HEK293 (cell line): ENCODE data around the gene NTNG1.

Source experiments
- CTCF ChIA-PET: fragments of 350-600 bp; formaldehyde crosslinking; extraction: SDS; loops from one replicate; lab custom pipeline; 2021; ENCODE audit warnings: antibody characterized with exemption; lab: Yijun Ruan, JAX
- POLR2A ChIA-PET: fragments of 300-600 bp; formaldehyde crosslinking; extraction: SDS; loops from one replicate; lab custom pipeline; 2020; ENCODE audit warnings: antibody characterized with exemption, inconsistent platforms; lab: Yijun Ruan, JAX
- H3K27ac ChIP-seq: fragments of 200-500 bp; sonication (Bioruptor generic); 2 replicates; pipeline ENCODE4 v1.5.1; 2014; ENCODE audit warnings: low read depth, low read length, control low read depth, inconsistent platforms; ENCODE audit errors: extremely low read depth
- H3K36me3 ChIP-seq, 2 experiments: fragments of 200-500 bp in 1 of 2; sonication (Bioruptor generic) in 1 of 2; 1 replicate in 1 of 2; 2 replicates in 1 of 2; pipeline ENCODE4 v1.5.1; 2014 to 2017; ENCODE audit warnings: inconsistent platforms in 2 of 2, low read length in 2 of 2; ENCODE audit not compliant: control insufficient read depth in 2 of 2, insufficient read depth in 1 of 2
- H3K4me1 ChIP-seq: fragments of 200-500 bp; sonication (Bioruptor generic); 2 replicates; pipeline ENCODE4 v1.5.1; 2014; ENCODE audit warnings: mild to moderate bottlenecking, low read length, inconsistent platforms; ENCODE audit not compliant: control insufficient read depth, insufficient read depth
- H3K4me3 ChIP-seq: 2 replicates; pipeline ENCODE4 v1.5.1; 2011; ENCODE audit warnings: low read depth, mild to moderate bottlenecking, control low read depth, low read length, moderate library complexity
- H3K9me3 ChIP-seq: fragments of 200-500 bp; sonication (Bioruptor generic); 2 replicates; pipeline ENCODE4 v1.5.1; 2014; ENCODE audit warnings: low read depth, low read length, inconsistent platforms; ENCODE audit not compliant: control insufficient read depth, insufficient read depth
- IKZF3 ChIP-seq: fragments of 450-650 bp; IDR thresholded peaks from 2 replicates; pipeline ENCODE4 v1.5.0; 2018; ENCODE audit warnings: missing biosample characterization, mild to moderate bottlenecking, missing genetic modification characterization, moderate library complexity
- KLF1 ChIP-seq: fragments of 450-650 bp; formaldehyde crosslinking; IDR thresholded peaks from 2 replicates; pipeline ENCODE4 v1.5.1; 2016; ENCODE audit warnings: missing biosample characterization, missing genetic modification characterization
- KLF16 ChIP-seq: fragments of 450-650 bp; formaldehyde crosslinking; IDR thresholded peaks from 2 replicates; pipeline ENCODE4 v1.5.1; 2017; ENCODE audit warnings: missing biosample characterization, missing genetic modification characterization
- RBAK ChIP-seq: fragments of 450-650 bp; formaldehyde crosslinking; IDR thresholded peaks from 2 replicates; pipeline ENCODE4 v1.5.1; 2016; ENCODE audit warnings: missing biosample characterization, missing genetic modification characterization
- ZNF248 ChIP-seq: fragments of 450-650 bp; formaldehyde crosslinking; IDR thresholded peaks from 2 replicates; pipeline ENCODE4 v1.5.1; 2017; ENCODE audit warnings: missing biosample characterization, missing genetic modification characterization
- ZNF366 ChIP-seq: fragments of 450-650 bp; formaldehyde crosslinking; conservative IDR thresholded peaks from 2 replicates; pipeline ENCODE4 v1.5.1; 2016; ENCODE audit warnings: missing biosample characterization, missing genetic modification characterization
- ZNF521 ChIP-seq: fragments of 450-650 bp; formaldehyde crosslinking; IDR thresholded peaks from 2 replicates; pipeline ENCODE4 v1.5.1; 2017; ENCODE audit warnings: missing biosample characterization, mild to moderate bottlenecking, missing genetic modification characterization
- ZNF624 ChIP-seq: fragments of 450-650 bp; formaldehyde crosslinking; IDR thresholded peaks from 2 replicates; pipeline ENCODE4 v1.5.1; 2017; ENCODE audit warnings: missing biosample characterization, missing genetic modification characterization
- ZNF660 ChIP-seq: fragments of 450-650 bp; IDR thresholded peaks from 2 replicates; pipeline ENCODE4 v1.5.1; 2018; ENCODE audit warnings: missing biosample characterization, mild to moderate bottlenecking, missing genetic modification characterization
- ZNF837 ChIP-seq: fragments of 450-650 bp; formaldehyde crosslinking; IDR thresholded peaks from 2 replicates; pipeline ENCODE4 v1.5.1; 2016; ENCODE audit warnings: missing biosample characterization, missing genetic modification characterization
- ZSCAN30 ChIP-seq: fragments of 450-650 bp; IDR thresholded peaks from 2 replicates; pipeline ENCODE4 v1.5.1; 2018; ENCODE audit warnings: missing biosample characterization, mild to moderate bottlenecking, missing genetic modification characterization, moderate library complexity
- ZXDB ChIP-seq: fragments of 450-650 bp; formaldehyde crosslinking; IDR thresholded peaks from 2 replicates; pipeline ENCODE4 v1.5.1; 2016; ENCODE audit warnings: missing biosample characterization, missing genetic modification characterization
- TF ChIP-seq, protein P1 (sequence below): fragments of 450-650 bp; formaldehyde crosslinking; IDR thresholded peaks from 2 replicates; pipeline ENCODE4 v1.5.1; 2016; ENCODE audit warnings: missing biosample characterization, missing genetic modification characterization, low read depth
- TF ChIP-seq, protein P2 (sequence below): fragments of 450-650 bp; formaldehyde crosslinking; IDR thresholded peaks from 2 replicates; pipeline ENCODE4 v1.5.1; 2017; ENCODE audit warnings: missing biosample characterization, missing genetic modification characterization
- TF ChIP-seq, protein P3 (sequence below): fragments of 450-650 bp; formaldehyde crosslinking; IDR thresholded peaks from 2 replicates; pipeline ENCODE4 v1.5.1; 2016; ENCODE audit warnings: missing biosample characterization, missing genetic modification characterization, borderline replicate concordance
- TF ChIP-seq, protein P4 (sequence below): fragments of 450-650 bp; formaldehyde crosslinking; IDR thresholded peaks from 2 replicates; pipeline ENCODE4 v1.5.1; 2016; ENCODE audit warnings: missing biosample characterization, missing genetic modification characterization
- TF ChIP-seq, protein P5 (sequence below): fragments of 450-650 bp; formaldehyde crosslinking; IDR thresholded peaks from 2 replicates; pipeline ENCODE4 v1.5.1; 2016; ENCODE audit warnings: missing biosample characterization, missing genetic modification characterization, borderline replicate concordance
- TF ChIP-seq, protein P6 (sequence below): fragments of 450-650 bp; formaldehyde crosslinking; IDR thresholded peaks from 2 replicates; pipeline ENCODE4 v1.5.1; 2016; ENCODE audit warnings: missing biosample characterization, missing genetic modification characterization

NTNG1 gene

GRCh38 chr1:107358619-107359327 lies 217.9 kb downstream of the NTNG1 start:
- no peaks in the 10 kb centered on the region for H3K9me3 ChIP-seq
- ChIA-PET POLR2A (no interaction called here), CTCF (interaction anchor here (0.7 to 1.0 kb wide), 2 partner anchors 72 to 398 kb away, joined by 3 to 4 read pairs; no protein-coding TSS in a partner anchor)
- H3K36me3 ChIP-seq: no peaks in the 10 kb centered on the region
- no peaks in the 10 kb centered on the region for H3K4me1 ChIP-seq
- H3K27ac ChIP-seq: no peak overlapping the region
- TF ChIP-seq ZNF624 (tag by site-specific recombination): no peak
- TF ChIP-seq ZNF660 (tag by site-specific recombination): no peak
- no peak for TF ChIP-seq ZNF837
- TF ChIP-seq, protein P1, sequence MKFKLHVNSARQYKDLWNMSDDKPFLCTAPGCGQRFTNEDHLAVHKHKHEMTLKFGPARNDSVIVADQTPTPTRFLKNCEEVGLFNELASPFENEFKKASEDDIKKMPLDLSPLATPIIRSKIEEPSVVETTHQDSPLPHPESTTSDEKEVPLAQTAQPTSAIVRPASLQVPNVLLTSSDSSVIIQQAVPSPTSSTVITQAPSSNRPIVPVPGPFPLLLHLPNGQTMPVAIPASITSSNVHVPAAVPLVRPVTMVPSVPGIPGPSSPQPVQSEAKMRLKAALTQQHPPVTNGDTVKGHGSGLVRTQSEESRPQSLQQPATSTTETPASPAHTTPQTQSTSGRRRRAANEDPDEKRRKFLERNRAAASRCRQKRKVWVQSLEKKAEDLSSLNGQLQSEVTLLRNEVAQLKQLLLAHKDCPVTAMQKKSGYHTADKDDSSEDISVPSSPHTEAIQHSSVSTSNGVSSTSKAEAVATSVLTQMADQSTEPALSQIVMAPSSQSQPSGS (tag by site-specific recombination): no peak
- TF ChIP-seq, protein P2, sequence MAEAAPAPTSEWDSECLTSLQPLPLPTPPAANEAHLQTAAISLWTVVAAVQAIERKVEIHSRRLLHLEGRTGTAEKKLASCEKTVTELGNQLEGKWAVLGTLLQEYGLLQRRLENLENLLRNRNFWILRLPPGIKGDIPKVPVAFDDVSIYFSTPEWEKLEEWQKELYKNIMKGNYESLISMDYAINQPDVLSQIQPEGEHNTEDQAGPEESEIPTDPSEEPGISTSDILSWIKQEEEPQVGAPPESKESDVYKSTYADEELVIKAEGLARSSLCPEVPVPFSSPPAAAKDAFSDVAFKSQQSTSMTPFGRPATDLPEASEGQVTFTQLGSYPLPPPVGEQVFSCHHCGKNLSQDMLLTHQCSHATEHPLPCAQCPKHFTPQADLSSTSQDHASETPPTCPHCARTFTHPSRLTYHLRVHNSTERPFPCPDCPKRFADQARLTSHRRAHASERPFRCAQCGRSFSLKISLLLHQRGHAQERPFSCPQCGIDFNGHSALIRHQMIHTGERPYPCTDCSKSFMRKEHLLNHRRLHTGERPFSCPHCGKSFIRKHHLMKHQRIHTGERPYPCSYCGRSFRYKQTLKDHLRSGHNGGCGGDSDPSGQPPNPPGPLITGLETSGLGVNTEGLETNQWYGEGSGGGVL (tag by site-specific recombination): no peak
- TF ChIP-seq KLF16 (tag by site-specific recombination): no peak
- TF ChIP-seq ZSCAN30 (tag by site-specific recombination): no peak
- TF ChIP-seq ZNF248 (tag by site-specific recombination): no peak
- TF ChIP-seq RBAK: no peak
- TF ChIP-seq, protein P3, sequence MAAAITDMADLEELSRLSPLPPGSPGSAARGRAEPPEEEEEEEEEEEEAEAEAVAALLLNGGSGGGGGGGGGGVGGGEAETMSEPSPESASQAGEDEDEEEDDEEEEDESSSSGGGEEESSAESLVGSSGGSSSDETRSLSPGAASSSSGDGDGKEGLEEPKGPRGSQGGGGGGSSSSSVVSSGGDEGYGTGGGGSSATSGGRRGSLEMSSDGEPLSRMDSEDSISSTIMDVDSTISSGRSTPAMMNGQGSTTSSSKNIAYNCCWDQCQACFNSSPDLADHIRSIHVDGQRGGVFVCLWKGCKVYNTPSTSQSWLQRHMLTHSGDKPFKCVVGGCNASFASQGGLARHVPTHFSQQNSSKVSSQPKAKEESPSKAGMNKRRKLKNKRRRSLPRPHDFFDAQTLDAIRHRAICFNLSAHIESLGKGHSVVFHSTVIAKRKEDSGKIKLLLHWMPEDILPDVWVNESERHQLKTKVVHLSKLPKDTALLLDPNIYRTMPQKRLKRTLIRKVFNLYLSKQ: no peak
- no peak for TF ChIP-seq IKZF3 (tag by site-specific recombination)
- no peak for TF ChIP-seq ZNF366 (tag by site-specific recombination)
- no peak for TF ChIP-seq ZXDB
- TF ChIP-seq, protein P4, sequence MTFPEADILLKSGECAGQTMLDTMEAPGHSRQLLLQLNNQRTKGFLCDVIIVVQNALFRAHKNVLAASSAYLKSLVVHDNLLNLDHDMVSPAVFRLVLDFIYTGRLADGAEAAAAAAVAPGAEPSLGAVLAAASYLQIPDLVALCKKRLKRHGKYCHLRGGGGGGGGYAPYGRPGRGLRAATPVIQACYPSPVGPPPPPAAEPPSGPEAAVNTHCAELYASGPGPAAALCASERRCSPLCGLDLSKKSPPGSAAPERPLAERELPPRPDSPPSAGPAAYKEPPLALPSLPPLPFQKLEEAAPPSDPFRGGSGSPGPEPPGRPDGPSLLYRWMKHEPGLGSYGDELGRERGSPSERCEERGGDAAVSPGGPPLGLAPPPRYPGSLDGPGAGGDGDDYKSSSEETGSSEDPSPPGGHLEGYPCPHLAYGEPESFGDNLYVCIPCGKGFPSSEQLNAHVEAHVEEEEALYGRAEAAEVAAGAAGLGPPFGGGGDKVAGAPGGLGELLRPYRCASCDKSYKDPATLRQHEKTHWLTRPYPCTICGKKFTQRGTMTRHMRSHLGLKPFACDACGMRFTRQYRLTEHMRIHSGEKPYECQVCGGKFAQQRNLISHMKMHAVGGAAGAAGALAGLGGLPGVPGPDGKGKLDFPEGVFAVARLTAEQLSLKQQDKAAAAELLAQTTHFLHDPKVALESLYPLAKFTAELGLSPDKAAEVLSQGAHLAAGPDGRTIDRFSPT: no peak
- no peak for TF ChIP-seq KLF1 (tag by site-specific recombination)
- no peak for TF ChIP-seq ZNF521 (tag by site-specific recombination)
- TF ChIP-seq, protein P5, sequence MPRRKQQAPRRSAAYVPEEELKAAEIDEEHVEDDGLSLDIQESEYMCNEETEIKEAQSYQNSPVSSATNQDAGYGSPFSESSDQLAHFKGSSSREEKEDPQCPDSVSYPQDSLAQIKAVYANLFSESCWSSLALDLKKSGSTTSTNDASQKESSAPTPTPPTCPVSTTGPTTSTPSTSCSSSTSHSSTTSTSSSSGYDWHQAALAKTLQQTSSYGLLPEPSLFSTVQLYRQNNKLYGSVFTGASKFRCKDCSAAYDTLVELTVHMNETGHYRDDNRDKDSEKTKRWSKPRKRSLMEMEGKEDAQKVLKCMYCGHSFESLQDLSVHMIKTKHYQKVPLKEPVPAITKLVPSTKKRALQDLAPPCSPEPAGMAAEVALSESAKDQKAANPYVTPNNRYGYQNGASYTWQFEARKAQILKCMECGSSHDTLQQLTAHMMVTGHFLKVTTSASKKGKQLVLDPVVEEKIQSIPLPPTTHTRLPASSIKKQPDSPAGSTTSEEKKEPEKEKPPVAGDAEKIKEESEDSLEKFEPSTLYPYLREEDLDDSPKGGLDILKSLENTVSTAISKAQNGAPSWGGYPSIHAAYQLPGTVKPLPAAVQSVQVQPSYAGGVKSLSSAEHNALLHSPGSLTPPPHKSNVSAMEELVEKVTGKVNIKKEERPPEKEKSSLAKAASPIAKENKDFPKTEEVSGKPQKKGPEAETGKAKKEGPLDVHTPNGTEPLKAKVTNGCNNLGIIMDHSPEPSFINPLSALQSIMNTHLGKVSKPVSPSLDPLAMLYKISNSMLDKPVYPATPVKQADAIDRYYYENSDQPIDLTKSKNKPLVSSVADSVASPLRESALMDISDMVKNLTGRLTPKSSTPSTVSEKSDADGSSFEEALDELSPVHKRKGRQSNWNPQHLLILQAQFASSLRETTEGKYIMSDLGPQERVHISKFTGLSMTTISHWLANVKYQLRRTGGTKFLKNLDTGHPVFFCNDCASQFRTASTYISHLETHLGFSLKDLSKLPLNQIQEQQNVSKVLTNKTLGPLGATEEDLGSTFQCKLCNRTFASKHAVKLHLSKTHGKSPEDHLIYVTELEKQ (tag by site-specific recombination): no peak
- TF ChIP-seq, protein P6, sequence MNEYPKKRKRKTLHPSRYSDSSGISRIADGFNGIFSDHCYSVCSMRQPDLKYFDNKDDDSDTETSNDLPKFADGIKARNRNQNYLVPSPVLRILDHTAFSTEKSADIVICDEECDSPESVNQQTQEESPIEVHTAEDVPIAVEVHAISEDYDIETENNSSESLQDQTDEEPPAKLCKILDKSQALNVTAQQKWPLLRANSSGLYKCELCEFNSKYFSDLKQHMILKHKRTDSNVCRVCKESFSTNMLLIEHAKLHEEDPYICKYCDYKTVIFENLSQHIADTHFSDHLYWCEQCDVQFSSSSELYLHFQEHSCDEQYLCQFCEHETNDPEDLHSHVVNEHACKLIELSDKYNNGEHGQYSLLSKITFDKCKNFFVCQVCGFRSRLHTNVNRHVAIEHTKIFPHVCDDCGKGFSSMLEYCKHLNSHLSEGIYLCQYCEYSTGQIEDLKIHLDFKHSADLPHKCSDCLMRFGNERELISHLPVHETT: no peak
- no peak overlapping the region for H3K4me3 ChIP-seq
